HepG2 (cell line): ENCODE measurements around the gene ECSIT. TPM values are rescaled to one million over a fixed set of nuclear protein-coding genes. Genes with fewer than 3 reads are reported as not detected.

Source experiments
- ARID5B ChIP-seq: IDR thresholded peaks from 2 replicates; pipeline ENCODE4 v1.4.0; 2020; ENCODE audit warnings: mild to moderate bottlenecking, missing genetic modification reagents
- CCAR2 ChIP-seq: fragments of 200-400 bp; formaldehyde crosslinking; optimal IDR thresholded peaks from 2 replicates; pipeline ENCODE3; 2018; ENCODE audit warnings: low read depth, mild to moderate bottlenecking, low read length, moderate library complexity
- GLMP ChIP-seq: sonication (generic); formaldehyde crosslinking; IDR thresholded peaks from 2 replicates; pipeline ENCODE4 v1.9.0; 2021; ENCODE audit warnings: missing genetic modification reagents, mild to moderate bottlenecking, borderline replicate concordance
- HDAC1 ChIP-seq: sonication (generic); formaldehyde crosslinking; IDR thresholded peaks from 2 replicates; pipeline ENCODE4 v1.5.1; 2020; ENCODE audit warnings: mild to moderate bottlenecking, missing genetic modification reagents
- HMGXB4 ChIP-seq, 2 experiments: sonication (generic) in 1 of 2; formaldehyde crosslinking in 1 of 2; IDR thresholded peaks; 2 replicates each; pipeline versions ENCODE4 v1.4.0 to v1.6.1; 2018 to 2020; ENCODE audit warnings: missing genetic modification reagents in 2 of 2, borderline replicate concordance in 1 of 2, low read depth in 1 of 2, mild to moderate bottlenecking in 1 of 2, missing biosample characterization in 1 of 2
- KDM5A ChIP-seq: fragments of 200-600 bp; sonication (generic); IDR thresholded peaks from 2 replicates; pipeline ENCODE4 v1.7.0; 2018; ENCODE audit warnings: antibody characterized with exemption, mild to moderate bottlenecking, low read length, borderline replicate concordance
- KDM6A ChIP-seq: IDR thresholded peaks from 2 replicates; pipeline ENCODE4 v1.6.1; 2016; ENCODE audit warnings: low read depth
- RNF2 ChIP-seq: fragments of 450-650 bp; conservative IDR thresholded peaks from 2 replicates; pipeline ENCODE4 v1.6.1; 2016; ENCODE audit warnings: low read depth
- SNRNP70 ChIP-seq: fragments of 200-400 bp; formaldehyde crosslinking; IDR thresholded peaks from 2 replicates; pipeline ENCODE4 v1.6.1; 2017; ENCODE audit warnings: mild to moderate bottlenecking, low read depth, low read length, moderate library complexity
- ZBTB2 ChIP-seq: sonication (generic); formaldehyde crosslinking; IDR thresholded peaks from 2 replicates; pipeline ENCODE4 v1.8.0; 2022; ENCODE audit warnings: low read depth, missing genetic modification reagents
- ZFP36L2 ChIP-seq: sonication (generic); formaldehyde crosslinking; IDR thresholded peaks from 2 replicates; pipeline ENCODE4 v1.4.0; 2020; ENCODE audit warnings: missing genetic modification reagents
- ZMYM2 ChIP-seq: sonication (generic); formaldehyde crosslinking; IDR thresholded peaks from 2 replicates; pipeline ENCODE4 v1.8.0; 2022; ENCODE audit warnings: mild to moderate bottlenecking, missing genetic modification reagents
- ZNF281 ChIP-seq: sonication (generic); formaldehyde crosslinking; IDR thresholded peaks from 2 replicates; pipeline ENCODE4 v1.4.0; 2020; ENCODE audit warnings: missing genetic modification reagents, borderline replicate concordance
- ZNF331 ChIP-seq: sonication (generic); formaldehyde crosslinking; IDR thresholded peaks from 2 replicates; pipeline ENCODE4 v1.4.0; 2020; ENCODE audit warnings: missing genetic modification reagents
- ZNF83 ChIP-seq: sonication (generic); formaldehyde crosslinking; IDR thresholded peaks from 2 replicates; pipeline ENCODE4 v1.4.0; 2020; ENCODE audit warnings: missing genetic modification reagents, mild to moderate bottlenecking, borderline replicate concordance
- ZZZ3 ChIP-seq: sonication (generic); formaldehyde crosslinking; IDR thresholded peaks from 2 replicates; pipeline ENCODE4 v1.4.0; 2020; ENCODE audit warnings: missing genetic modification reagents, mild to moderate bottlenecking, borderline replicate concordance
- polyA plus RNA-seq, 8 experiments: library from polyadenylated mRNA; depleted of rRNA in 3 of 8; stranded (reverse) in 7 of 8; unstranded in 1 of 8; fragments of >200 nt; fragmentation: Illumina TruSeq in 4 of 8; extraction: Trizol in 4 of 8; gene quantifications; 2 replicates each; pipeline versions ENCODE4 v1.2.1 to v1.2.3, GENCODE V29; 2011 to 2016; ENCODE audit warnings: low read depth in 4 of 8, missing spikeins in 1 of 8, mixed read lengths in 1 of 8; ENCODE audit not compliant: insufficient read depth in 1 of 8
- total RNA-seq, 5 experiments: library from RNA; depleted of rRNA; stranded (reverse); fragments of >200 nt; fragmentation: Illumina TruSeq; extraction: Trizol; gene quantifications; 2 replicates each; pipeline ENCODE4 v1.2.3, GENCODE V29; 2016; ENCODE audit warnings: low read depth in 1 of 5

ECSIT gene
- total and polyA plus RNA-seq, 2 of the 13 experiments (the other 11 are each of a cell fraction or from before 2014, with no cell fraction given) = 36.4 to 62.3 TPM

GRCh38 chr19:11535792-11536595 is 7.1 kb upstream of the ECSIT start (continued):
- TF ChIP-seq ZBTB2 (no peak), ZFP36L2 (CRISPR knock-in tag) (no peak), HDAC1 (CRISPR knock-in tag) (no peak), RNF2 (no peak), SNRNP70 (no peak), ZMYM2 (CRISPR knock-in tag) (peak; percentile 98), CCAR2 (no peak), HMGXB4 (CRISPR knock-in tag; IDR thresholded peaks at IDR 0.05; ENCODE audit: borderline replicate concordance in 1 of 2, low read depth in 1 of 2) (peak; percentile 30 to 77; a peak in 2 of 4 replicates), GLMP (CRISPR knock-in tag) (no peak), ZNF83 (CRISPR knock-in tag) (0 out of 2 replicates have a peak, but pooled peaks have one; percentile 30), KDM5A (no peak), ZNF281 (CRISPR knock-in tag) (peak; percentile 45; the same call in 1 of the 2 replicates), ZNF331 (CRISPR knock-in tag) (peak; percentile 17; the same call in 1 of the 2 replicates), ZZZ3 (CRISPR knock-in tag) (no peak), ARID5B (peak; percentile 26; the same call in 1 of the 2 replicates), KDM6A (CRISPR knock-in tag) (no peak)
